Central memory CD4-positive, alpha-beta T cell (primary cell): ENCODE results near the gene RBMS3.
"Not testable (repeated sequence)": the region's sequence is repeated elsewhere in the genome, so short reads cannot be mapped to it uniquely, and the experiment has no call there.

Experiments used
- DNase-seq: peaks from one replicate; pipeline ENCODE4 v3.0.0; 2022

RBMS3 gene

DNA sequence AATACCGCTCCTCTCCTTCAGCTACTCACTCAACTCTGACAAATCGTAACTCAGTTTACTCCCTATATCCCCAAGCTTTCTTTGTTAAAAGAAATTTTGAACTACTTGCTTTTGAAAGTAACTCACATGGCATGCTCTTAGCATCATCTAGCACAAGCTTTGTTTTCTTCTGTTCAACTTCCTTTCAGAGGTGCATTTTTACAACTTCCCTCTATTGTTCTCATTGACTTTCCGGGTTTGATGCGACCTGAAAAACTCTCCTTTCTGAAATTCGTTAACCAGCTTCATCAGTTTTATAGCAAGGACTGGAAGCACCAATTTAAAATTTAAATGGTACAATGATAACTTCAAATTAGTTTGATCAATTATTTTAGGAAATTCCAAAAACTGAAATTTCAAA, 696.0 kb downstream of the RBMS3 start:
- DNase-seq = no peak

- DNase-seq = no peak
Measured at GRCh38 chr3:29977360-29977759, 696.5 kb downstream of the RBMS3 start.

GRCh38 chr3:29978036-29978435, 697.2 kb downstream of the RBMS3 start:
- no peak for DNase-seq

- no peak for DNase-seq
Measured at GRCh38 chr3:29991198-29991597, 710.3 kb downstream of the RBMS3 start.

GRCh38 chr3:30002797-30003196, 721.9 kb downstream of the RBMS3 start:
- DNase-seq = no peak

GRCh38 chr3:30003741-30004140, 722.9 kb downstream of the RBMS3 start:
- DNase-seq = no peak

- DNase-seq = no peak
Measured at GRCh38 chr3:30004481-30004880, 723.6 kb downstream of the RBMS3 start.

DNA sequence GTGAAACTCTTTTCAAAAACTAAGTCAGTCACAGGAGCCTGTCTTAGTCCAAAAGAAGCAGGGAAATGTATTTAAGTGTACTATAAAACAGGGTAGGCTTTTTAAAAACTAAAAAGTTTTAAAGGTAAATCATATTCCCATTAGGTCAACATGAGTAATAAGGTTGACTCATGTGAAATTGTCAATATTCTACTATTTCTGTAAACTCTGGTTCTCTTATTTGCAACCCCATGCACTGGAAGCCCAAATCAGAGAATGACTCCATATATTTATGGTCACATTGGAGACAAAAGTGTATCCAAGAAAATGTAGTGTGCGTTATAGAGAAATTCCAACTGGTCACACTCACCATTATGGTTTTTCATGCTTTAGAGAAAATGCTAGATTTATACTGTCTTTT, 725.2 kb downstream of the RBMS3 start:
- DNase-seq = no peak

DNA sequence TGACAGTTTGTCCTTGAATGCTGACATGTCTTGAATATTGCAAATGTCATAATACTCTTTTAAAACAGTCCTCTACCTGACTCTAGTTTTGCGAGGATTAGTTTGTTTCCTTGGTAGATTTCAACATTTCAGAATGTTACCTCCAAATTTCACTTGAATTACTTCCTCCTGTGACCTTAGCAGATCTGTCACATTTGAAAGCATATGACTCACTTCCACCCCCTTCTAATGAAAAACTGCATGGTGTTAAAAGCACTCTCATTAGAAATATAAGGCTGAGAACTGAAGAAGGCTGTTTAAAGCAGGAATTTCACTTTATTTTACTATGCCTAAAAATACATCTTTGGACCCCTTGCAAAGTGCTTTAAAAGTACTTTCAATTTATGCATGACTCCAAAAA, 726.8 kb downstream of the RBMS3 start:
- no peak for DNase-seq

- DNase-seq = no peak
Measured at GRCh38 chr3:30011237-30011803, 730.4 kb downstream of the RBMS3 start.

DNA sequence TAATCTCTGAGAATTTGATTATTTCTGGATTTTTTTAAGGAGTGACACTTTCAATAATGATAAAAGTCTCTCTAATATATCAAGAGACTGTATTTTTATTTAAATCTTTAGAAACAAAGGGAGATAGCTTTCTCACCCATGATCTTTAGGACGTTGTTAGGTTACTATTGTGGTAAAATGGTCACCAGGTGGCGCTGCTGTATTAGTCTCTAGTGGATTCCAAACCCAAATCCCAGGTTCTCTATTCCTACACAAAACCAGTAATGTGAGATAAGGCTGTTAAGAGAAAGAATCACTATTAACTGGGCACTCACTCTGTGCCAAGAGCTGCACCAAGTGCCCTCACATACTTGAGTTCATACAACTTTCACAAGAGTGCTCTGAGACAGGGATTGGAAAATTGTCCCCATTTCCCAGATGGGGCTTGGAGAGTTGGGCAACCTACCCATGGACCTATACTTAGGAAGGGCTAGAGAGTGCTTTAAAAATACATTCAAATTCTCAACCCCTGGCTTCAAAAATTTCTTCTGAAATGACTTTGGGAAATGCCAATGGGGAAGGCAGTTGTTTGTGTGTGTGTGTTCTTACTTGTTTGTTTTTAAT, 732.2 kb downstream of the RBMS3 start:
- no peak for DNase-seq

- no peak for DNase-seq
Measured at GRCh38 chr3:30017901-30018300, 737.0 kb downstream of the RBMS3 start.

DNA sequence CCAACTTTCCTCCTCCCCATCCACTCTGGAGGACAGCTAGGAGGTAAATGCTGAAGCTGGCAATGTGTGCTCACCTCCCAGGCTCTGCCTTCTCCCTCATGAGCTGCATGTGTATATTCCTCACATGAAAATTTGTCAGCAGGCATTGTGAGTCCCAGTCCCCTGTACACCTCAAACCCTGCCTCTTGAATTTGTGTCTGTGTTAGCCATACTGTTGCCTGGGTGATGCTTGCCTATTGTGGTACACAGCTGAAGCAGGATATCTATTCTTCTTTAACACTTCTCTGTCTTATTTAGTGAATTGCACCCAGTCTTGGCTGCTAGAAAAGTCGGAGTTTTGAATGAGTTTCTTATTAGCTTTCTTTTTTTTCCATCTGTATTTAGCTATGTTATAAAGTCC, 739.5 kb downstream of the RBMS3 start:
- no peak for DNase-seq

DNA sequence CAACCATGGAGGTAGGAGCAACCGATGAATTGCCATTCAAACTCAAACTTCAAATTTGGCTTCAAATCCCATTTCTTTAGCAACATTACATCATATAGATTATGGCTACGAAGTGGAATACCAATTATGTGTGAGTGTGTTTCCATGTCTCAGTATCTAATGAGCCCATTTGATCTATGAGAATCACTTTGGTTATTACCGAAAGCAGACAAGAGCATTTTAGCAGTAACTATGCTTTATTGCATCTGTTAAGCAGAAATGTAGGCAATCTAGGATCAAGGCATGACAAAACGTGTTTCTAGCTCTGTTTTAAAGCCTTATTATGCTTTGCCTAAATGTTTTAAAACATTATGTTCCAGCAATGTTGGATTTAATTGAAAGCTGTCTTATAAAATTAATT, 743.6 kb downstream of the RBMS3 start:
- DNase-seq = no peak

DNA sequence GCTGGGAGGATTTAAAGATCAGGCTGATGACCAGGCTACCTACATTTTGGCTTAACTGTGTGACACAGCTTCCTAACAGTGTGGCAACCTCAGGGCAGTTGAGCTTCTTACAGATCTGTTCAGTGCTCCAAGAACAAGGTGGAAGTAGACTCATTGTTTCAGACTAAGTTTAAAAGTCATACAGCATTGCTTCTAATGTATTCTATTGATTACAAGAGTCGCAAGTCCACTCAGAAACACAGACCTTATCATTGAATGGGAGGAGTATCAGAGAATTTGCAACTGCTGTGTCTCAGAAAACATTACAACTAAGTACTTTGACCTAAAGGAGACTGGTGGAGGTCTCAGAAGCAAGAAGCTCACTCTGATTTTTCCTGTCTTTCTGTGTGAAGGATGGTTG, 746.0 kb downstream of the RBMS3 start:
- no peak for DNase-seq

DNA sequence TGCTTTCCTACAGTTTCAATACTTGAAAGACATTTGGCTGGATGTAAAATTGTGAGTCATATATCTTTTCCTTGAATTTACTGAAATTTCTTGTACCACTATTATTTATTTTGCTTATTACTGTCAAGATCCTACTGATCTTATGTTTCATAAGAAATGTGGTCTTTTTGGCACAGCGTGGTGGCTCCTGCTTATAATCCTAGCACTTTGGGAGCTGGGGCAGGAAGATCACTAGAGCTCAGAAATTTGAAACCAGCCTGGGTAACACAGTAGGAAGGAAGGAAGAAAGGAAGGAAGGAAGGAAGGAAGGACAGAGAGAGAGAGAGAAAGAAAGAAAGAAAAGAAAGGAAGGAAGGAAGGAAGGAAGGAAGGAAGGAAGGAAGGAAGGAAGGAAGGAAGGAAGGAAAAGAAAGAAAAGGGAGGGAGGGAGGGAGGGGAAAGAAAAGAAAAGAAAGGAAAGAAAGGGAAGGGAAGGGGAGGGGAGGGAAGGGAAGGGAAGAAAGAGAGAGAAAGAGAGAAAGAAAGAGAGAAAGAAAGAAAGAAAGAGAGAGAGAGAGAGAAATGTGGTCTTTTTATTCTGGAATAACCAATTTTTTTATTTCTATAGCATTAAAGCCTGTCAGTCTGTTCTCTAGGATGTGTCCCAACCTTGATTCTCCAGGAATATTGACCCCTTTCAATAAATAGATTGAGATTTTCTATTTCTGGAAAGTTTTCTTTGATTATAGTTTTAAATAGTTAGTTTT, 753.5 kb downstream of the RBMS3 start:
- no peak for DNase-seq

- DNase-seq = no peak
Measured at GRCh38 chr3:30035935-30036567, 755.2 kb downstream of the RBMS3 start.

- no peak for DNase-seq
Measured at GRCh38 chr3:30040126-30040525, 759.3 kb downstream of the RBMS3 start.

GRCh38 chr3:30041481-30041880, 760.6 kb downstream of the RBMS3 start:
- not testable (repeated sequence) for DNase-seq

DNA sequence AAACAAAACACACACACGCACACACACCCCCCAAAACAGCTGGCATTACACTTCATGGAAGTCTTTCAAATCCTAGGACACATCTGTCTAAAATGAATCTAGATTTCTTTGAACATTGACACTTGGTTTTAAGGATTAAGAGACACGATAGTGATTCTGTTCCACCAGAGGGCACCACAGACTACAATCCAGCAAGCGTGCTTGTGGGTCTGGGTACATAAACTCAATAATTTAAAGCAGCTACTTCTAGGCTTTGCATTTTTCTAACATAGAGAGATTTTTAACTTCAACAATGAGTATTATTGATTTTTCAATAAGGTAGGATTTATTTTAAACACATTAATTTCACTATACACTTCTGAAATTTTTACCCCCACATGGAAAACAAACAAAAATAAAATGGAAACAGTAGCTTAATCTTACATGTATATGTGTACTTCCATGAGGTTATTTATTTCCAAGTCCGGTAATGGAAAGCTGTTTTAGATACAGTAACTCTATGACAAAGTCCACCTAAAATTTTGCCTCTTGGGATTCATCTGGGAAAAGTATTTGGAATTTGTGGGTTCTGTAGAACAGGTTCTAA, 761.5 kb downstream of the RBMS3 start:
- peak; percentile 33 for DNase-seq

GRCh38 chr3:30042916-30043555, 762.2 kb downstream of the RBMS3 start:
- no peak for DNase-seq

DNA sequence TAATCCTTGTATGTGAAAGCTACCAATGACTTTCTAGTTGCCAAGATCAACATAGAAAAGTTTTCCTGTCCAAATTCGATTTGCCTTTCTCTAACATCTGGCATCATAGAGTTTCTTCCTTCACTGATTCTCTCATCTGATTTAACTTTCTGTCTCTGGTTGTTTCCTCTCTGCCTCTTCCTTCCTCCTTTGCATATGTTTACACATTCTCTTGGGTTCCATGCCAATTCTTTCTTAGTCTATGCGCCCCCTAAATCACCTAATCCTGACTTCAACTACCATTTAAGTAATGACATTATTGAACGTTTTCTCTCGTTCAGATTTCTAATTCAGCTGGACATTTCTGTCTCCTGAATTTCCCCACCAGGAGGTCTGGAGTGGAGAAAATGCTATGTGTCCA, 763.6 kb downstream of the RBMS3 start:
- DNase-seq = no peak

- no peak for DNase-seq
Measured at GRCh38 chr3:30048431-30048830, 767.6 kb downstream of the RBMS3 start.
